Endodermal cell (in vitro differentiated cells): Measurements from ENCODE around the gene AIG1. TPM values are rescaled to one million over a fixed set of nuclear protein-coding genes. Genes with fewer than 3 reads are reported as not detected.

Experiments
- DNase-seq: peaks from one replicate; pipeline ENCODE4 v3.0.0-alpha.2; 2017
- H3K27ac ChIP-seq: 2 replicates; pipeline ENCODE4 v1.5.1; 2013; ENCODE audit warnings: mild to moderate bottlenecking, low read depth, low read length, moderate library complexity
- H3K27me3 ChIP-seq: 2 replicates; pipeline ENCODE4 v1.6.1; 2013; ENCODE audit warnings: mild to moderate bottlenecking, low read length, moderate library complexity; ENCODE audit not compliant: insufficient read depth, control insufficient read depth, poor library complexity, severe bottlenecking
- H3K36me3 ChIP-seq: 2 replicates; pipeline ENCODE4 v1.7.0; 2013; ENCODE audit warnings: mild to moderate bottlenecking, low read length, moderate library complexity; ENCODE audit not compliant: control insufficient read depth, insufficient read depth
- H3K4me1 ChIP-seq: one replicate; pipeline ENCODE4 v1.7.0; 2013; ENCODE audit warnings: low read length; ENCODE audit not compliant: control insufficient read depth, insufficient read depth
- H3K4me3 ChIP-seq: 2 replicates; pipeline ENCODE4 v1.5.1; 2013; ENCODE audit warnings: mild to moderate bottlenecking, low read length, moderate library complexity
- H3K9ac ChIP-seq: 2 replicates; pipeline ENCODE4 v1.6.1; 2013; ENCODE audit warnings: mild to moderate bottlenecking, low read length, moderate library complexity; ENCODE audit not compliant: poor library complexity, severe bottlenecking; ENCODE audit errors: extremely low read depth
- H3K9me3 ChIP-seq: 2 replicates; pipeline ENCODE4 v1.6.1; 2013; ENCODE audit warnings: mild to moderate bottlenecking, low read length, moderate library complexity; ENCODE audit not compliant: control insufficient read depth
- H3K27ac Mint-ChIP-seq: 2 replicates; pipeline ENCODE4 v1.8.0; 2020; ENCODE audit warnings: mixed read lengths
- H3K27me3 Mint-ChIP-seq: 2 replicates; pipeline ENCODE4 v1.8.0; 2021; ENCODE audit warnings: mild to moderate bottlenecking, mixed read lengths; ENCODE audit not compliant: insufficient read depth
- H3K36me3 Mint-ChIP-seq: 2 replicates; pipeline ENCODE4 v1.8.0; 2020; ENCODE audit warnings: low read depth, mixed read lengths
- H3K4me1 Mint-ChIP-seq: 2 replicates; pipeline ENCODE4 v1.8.0; 2020; ENCODE audit warnings: mixed read lengths
- H3K4me3 Mint-ChIP-seq: 2 replicates; pipeline ENCODE4 v1.8.0; 2020; ENCODE audit warnings: mild to moderate bottlenecking, moderate library complexity, mixed read lengths
- H3K9me3 Mint-ChIP-seq: 2 replicates; pipeline ENCODE4 v1.8.0; 2020; ENCODE audit warnings: mild to moderate bottlenecking, mixed read lengths
- CTCF ChIP-seq: fragments of 200-600 bp; sonication (generic); conservative IDR thresholded peaks from 2 replicates; pipeline ENCODE4 v1.5.0; 2021; ENCODE audit warnings: antibody characterized with exemption, mild to moderate bottlenecking
- WGBS, 2 experiments: methylation state at CpG; one replicate each; pipeline versions ENCODE4 v1.1.5 to v1.1.7; 2013; ENCODE audit warnings: missing lambda C conversion rate in 2 of 2, mixed read lengths in 1 of 2; ENCODE audit not compliant: insufficient coverage in 1 of 2, insufficient read length in 1 of 2; 5-methylcytosine and 5-hydroxymethylcytosine counted together
- total RNA-seq, 2 donors: library from RNA; stranded (reverse); fragmentation: NEBNext Ultra II Directional in 1 of 2; extraction: Animal tissue kit (Norgen Biotek cat#: 25700) in 1 of 2; gene quantifications; 2 replicates in 1 of 2; 3 replicates in 1 of 2; pipeline ENCODE4 v1.2.1, GENCODE V29; 2021

The AIG1 gene
- total RNA-seq, 2 donors from 2014 or later = 23.0 to 25.2 TPM

GRCh38 chr6:143361536-143362191 lies 301.0 kb downstream of the AIG1 start:
- H3K27ac Mint-ChIP-seq = no peak overlapping the region
- Histone ChIP-seq H3K36me3 (no peaks in the 10 kb centered on the region), H3K9me3 (no peaks in the 10 kb centered on the region), H3K4me1 (no peaks in the 10 kb centered on the region), H3K27ac (no peak overlapping the region), H3K9ac (no peak overlapping the region), H3K27me3 (no peaks in the 10 kb centered on the region), H3K4me3 (no peak overlapping the region)
- no peak for DNase-seq
- no peaks in the 10 kb centered on the region for H3K36me3 Mint-ChIP-seq
- TF ChIP-seq CTCF = no peak
- H3K4me3 Mint-ChIP-seq = no peak overlapping the region
- no peaks in the 10 kb centered on the region for H3K4me1 Mint-ChIP-seq
- WGBS, 2 experiments = 89 to 92% methylated on average over 4 of the region's 4 CpGs
- no peaks in the 10 kb centered on the region for H3K9me3 Mint-ChIP-seq
- no peaks in the 10 kb centered on the region for H3K27me3 Mint-ChIP-seq

- H3K27me3 Mint-ChIP-seq = no peaks in the 10 kb centered on the region
- no peaks in the 10 kb centered on the region for H3K4me1 ChIP-seq
- no peak overlapping the region for H3K27ac Mint-ChIP-seq
- H3K27me3 ChIP-seq = no peaks in the 10 kb centered on the region
- no peak overlapping the region for H3K9ac ChIP-seq
- H3K4me3 ChIP-seq = no peak overlapping the region
- no peaks in the 10 kb centered on the region for H3K4me1 Mint-ChIP-seq
- H3K9me3 Mint-ChIP-seq = no peaks in the 10 kb centered on the region
- no peak overlapping the region for H3K4me3 Mint-ChIP-seq
- H3K36me3 Mint-ChIP-seq = no peaks in the 10 kb centered on the region
- no peaks in the 10 kb centered on the region for H3K9me3 ChIP-seq
- no peaks in the 10 kb centered on the region for H3K36me3 ChIP-seq
- no peak for DNase-seq
- no peak overlapping the region for H3K27ac ChIP-seq
- 83 to 92% methylated on average over 1 to 2 of the region's 2 CpGs for WGBS, 2 experiments
- TF ChIP-seq CTCF = no peak
Observed at GRCh38 chr6:143362192-143362558, 301.5 kb downstream of the AIG1 start.

- Mint-ChIP-seq H3K27me3 (no peaks in the 10 kb centered on the region), H3K4me1 (no peaks in the 10 kb centered on the region), H3K4me3 (no peak overlapping the region), H3K9me3 (no peaks in the 10 kb centered on the region), H3K27ac (no peak overlapping the region), H3K36me3 (no peaks in the 10 kb centered on the region)
- no peaks in the 10 kb centered on the region for H3K36me3 ChIP-seq
- H3K27ac ChIP-seq = no peak overlapping the region
- H3K27me3 ChIP-seq = no peaks in the 10 kb centered on the region
- WGBS, 2 experiments = 83 to 95% methylated on average over 1 of the region's 2 CpGs
- H3K9me3 ChIP-seq = no peaks in the 10 kb centered on the region
- no peak overlapping the region for H3K4me3 ChIP-seq
- no peak for DNase-seq
- H3K9ac ChIP-seq = no peak overlapping the region
- H3K4me1 ChIP-seq = no peaks in the 10 kb centered on the region
- no peak for TF ChIP-seq CTCF
Observed at GRCh38 chr6:143363299-143363698, 302.6 kb downstream of the AIG1 start.
